Inflammatory macrophage (primary cell): ENCODE measurements around the gene SERPINB6.
"Not testable (repeated sequence)": the region's sequence is repeated elsewhere in the genome, so short reads cannot be mapped to it uniquely, and the experiment has no call there.

ENCODE experiments used
- DNase-seq, 2 donors: peaks; one replicate each; pipeline ENCODE4 v3.0.0-alpha.2; 2020 to 2022

Gene SERPINB6

DNA sequence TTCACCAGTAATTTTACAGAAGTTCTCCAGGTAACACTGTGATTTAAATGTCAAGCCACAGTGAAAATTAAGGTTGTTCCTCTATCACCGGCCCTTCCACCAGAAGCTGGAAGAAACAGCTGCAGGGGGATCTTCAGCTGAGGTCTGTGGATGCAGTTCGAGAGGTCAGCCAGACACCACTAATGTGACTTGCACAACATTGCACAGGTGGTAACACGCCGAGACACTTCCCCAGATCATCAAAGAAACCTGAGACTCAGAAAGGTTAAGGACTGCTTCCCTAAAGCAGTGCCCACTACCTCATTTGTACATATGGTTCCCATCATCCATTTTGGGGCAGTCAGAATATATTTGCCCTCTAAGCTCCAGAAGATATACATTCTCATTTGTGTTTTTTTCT, 60.2 kb downstream of the SERPINB6 start:
- no peak for DNase-seq

DNA sequence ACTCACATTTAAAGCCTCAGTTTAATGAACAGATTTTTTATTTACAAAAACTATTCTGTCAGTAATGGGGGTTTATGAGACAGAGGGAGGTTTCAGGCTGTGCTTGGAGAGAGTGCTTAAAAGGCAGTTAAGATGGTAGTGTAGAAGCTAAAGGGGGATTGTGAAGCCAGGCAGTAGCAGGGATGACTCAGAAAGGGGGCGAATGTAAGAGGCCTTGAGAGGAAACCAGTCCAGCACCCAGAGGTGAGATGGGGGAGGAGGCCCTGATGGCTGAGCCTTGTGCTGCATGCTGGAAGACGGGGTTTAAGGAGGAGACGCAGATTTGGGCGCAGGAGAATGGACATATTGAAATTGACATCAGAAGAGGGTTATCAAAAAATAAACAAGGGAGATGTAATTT, 61.6 kb downstream of the SERPINB6 start:
- no peak for DNase-seq

DNA sequence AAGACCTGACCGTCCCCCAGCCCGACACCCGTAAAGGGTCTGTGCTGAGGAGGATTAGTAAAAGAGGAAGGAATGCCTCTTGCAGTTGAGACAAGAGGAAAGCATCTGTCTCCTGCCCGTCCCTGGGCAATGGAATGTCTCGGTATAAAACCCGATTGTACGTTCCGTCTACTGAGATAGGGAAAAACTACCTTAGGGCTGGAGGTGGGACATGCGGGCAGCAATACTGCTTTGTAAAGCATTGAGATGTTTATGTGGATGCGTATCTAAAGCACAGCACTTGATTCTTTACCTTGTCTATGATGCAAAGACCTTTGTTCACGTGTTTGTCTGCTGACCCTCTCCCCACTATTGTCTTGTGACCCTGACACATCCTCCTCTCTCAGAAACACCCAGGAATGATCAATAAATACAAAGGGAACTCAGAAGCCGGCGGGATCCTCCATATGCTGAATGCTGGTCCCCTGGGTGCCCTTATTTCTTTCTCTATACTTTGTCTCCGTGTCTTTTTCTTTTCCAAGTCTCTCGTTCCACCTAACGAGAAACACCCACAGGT, 62.2 kb downstream of the SERPINB6 start:
- DNase-seq = not testable (repeated sequence)

DNA sequence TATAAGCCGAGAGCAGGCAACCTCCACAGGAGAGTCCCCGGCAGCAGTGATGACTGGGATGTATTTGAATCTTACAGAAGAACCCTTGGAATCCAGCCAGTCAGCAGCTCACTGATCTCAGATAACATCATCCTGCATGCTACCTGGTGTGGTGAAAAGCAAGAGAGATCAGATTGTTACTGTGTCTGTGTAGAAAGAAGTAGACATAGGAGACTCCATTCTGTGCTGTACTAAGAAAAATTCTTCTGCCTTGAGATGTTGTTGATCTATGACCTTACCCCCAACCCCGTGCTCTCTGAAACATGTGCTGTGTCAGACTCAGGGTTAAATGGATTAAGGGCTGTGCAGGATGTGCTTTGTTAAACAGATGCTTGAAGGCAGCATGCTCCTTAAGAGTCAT, 62.9 kb downstream of the SERPINB6 start:
- not testable (repeated sequence) for DNase-seq

DNA sequence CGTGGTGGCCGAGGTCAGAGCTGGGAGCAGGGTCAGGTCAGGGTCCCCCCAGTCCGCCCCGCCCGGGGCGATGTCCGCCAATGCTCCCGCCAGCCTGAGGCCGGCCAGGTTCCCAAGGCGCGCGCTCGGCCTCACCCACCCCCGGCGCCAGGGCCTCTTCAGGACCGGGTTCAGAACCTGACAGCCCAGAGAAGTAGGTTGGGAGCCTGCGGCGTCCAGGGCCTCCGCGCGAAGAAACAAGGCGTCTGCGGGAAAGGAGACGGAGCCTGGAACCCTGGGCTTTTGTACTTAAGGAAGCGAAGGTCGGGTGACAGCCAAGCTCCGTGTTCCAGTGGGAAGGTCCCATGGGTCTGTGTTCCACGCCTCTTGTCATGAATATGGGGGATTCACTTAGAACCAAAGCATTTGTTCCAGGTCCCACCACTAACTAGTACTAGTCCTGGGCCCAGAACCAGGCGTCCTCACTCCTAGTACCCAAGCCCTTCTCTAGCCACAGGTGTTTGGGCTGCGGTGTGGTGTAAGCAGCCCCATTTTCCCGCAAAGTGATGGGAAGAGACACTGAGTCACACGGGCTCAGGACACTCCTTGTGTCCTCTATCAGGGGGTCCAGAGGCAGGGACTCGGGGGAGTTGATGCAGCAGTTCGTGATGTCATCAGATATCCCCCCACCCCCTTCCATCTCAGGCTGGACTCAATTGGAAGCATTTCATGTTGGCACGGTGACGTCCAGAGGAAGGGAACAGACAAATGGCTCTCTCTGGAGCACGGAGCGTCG, 67.8 kb downstream of the SERPINB6 start:
- DNase-seq = not testable (repeated sequence)

DNA sequence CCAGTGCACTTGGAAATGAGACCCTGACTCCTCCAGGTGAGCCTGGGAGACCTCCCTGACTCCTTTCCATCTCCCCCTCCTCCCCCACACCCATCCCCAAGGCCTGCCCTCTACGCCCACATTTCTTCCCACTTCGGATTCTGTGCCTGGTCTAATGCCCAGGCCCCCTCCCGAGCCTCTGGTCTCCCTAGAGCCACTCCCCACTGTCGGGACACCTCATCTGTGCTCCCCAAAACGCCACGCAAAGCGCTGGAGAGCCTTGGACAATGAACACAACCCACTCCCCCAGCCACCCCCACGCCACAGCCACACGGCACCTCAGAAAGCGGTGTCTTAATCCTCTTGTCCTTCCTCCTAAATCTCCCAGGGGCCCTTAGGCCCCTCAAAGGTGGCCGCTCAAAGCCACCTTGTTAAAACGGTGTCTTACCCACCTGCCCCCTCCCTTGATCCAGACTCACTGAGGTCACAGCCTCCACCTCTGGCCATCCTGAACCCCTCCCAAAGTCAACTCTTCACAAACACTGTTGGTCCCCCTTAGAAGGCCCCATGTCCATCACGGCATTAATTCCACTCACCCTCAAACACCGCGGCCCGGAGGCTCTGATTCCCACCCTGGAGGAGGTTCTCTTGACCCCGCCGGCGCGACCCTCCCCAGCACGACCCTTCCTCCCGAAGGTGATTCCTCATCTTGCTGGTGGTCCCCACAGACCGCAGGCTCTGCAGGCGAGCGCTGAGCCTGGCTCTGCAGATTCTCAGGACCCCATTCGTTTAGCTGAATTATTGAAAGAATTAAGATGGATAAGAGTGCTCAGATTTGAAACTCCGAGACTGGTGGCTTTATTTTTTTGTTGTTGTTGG, 69.5 kb downstream of the SERPINB6 start:
- not testable (repeated sequence) for DNase-seq

DNA sequence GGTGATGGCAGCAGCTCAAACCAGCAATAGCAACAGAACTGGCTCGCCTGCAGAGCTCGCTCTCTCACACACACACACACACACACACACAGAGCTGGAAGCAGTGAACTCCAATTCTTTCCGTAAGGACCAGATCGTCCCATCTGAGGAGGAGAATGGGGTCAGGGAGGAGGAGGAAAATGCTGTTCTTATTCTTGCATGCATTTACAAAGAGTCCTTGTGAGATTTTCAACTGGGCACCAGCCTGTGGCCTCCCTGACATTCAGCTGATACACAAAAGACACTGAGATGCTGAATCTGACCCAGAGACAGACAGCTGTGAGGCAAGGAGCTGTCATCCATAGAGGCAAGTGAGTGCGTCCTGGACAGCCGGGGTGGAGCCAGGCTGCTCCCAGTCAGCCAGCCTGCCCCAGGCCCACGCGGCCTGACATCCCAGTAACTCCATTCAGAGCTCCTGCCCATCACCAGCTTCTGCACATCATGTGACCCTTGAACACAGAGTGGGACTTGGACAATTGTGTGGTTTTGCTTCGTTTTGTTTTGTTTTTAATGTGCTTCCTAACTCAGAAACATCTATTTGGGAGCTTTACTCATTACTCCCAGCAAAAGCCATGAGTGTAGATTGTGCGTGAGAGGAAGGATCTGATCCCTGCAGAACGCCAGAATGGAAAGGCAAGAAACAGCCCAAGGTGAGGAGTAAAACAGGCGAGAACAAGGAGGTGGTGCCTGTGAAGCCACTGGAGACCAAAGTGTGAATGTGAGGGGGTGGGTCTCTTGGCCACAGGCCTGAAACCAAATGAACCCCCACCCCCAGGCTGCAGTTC, 70.3 kb downstream of the SERPINB6 start:
- DNase-seq = no peak

DNA sequence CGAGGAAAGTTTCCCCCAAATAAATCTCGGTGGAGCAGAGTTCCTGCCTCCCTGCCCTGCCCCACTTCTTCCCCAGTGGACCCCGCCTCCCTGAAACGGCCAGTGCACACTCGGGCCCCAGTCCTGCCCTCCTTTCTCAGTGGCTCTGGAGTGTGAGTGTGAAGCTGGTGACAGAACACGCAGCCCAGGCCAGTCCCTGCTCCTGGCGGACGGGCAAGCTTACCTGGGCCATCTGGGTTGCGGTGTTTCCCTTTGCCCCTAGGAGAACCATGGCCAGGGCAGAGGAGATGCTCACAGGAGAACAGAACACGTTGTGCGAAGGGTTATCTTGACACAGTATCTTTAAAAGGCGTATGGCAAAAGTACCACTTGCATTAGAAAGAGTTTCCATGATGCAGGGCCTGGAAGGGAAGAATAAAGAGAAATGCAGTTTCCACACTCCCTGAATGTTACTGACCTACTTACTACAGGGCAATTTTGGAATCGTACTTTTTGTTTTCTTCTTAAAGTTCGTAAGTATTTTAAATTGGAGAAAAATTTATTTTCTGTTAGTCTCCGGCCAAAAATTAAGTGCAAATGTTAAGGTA, 71.1 kb downstream of the SERPINB6 start:
- DNase-seq = no peak

DNA sequence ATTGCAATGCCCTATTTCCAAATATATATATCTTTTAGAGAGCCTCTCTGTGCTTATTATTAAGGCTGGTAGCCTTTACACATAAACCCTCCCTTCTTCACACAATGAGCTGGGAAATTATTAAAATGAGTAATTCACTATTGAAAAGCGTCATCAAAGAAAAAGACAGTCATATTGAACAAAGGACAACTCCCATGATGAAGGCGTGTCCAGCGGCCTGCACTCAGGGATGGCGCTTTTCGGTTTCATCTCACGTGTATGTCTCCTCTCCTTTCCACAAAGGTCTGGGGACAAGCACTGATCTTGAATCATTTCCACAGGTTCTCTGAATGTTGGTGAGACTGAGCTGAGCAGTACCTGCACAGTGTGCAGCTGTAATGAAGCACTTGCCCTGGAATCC, 71.8 kb downstream of the SERPINB6 start:
- DNase-seq = no peak
